Mucosa of stomach (tissue), 1 donor: Measurements from ENCODE around the gene TMEM202.

ENCODE experiments used
- H3K27me3 ChIP-seq: one replicate; pipeline ENCODE4 v1.7.0; 2013; ENCODE audit warnings: mild to moderate bottlenecking, low read length; ENCODE audit not compliant: control insufficient read depth, insufficient read depth
- H3K36me3 ChIP-seq: one replicate; pipeline ENCODE4 v1.7.0; 2013; ENCODE audit warnings: low read length; ENCODE audit not compliant: control insufficient read depth, insufficient read depth
- H3K4me1 ChIP-seq: one replicate; pipeline ENCODE4 v1.7.0; 2013; ENCODE audit warnings: mild to moderate bottlenecking, low read length; ENCODE audit not compliant: control insufficient read depth, insufficient read depth
- H3K4me3 ChIP-seq: one replicate; pipeline ENCODE4 v1.7.0; 2013; ENCODE audit warnings: low read length
- H3K9ac ChIP-seq: one replicate; pipeline ENCODE4 v1.7.0; 2013; ENCODE audit warnings: mild to moderate bottlenecking, low read length, moderate library complexity
- H3K9me3 ChIP-seq: one replicate; pipeline ENCODE4 v1.7.0; 2013; ENCODE audit warnings: mild to moderate bottlenecking, low read length, moderate library complexity; ENCODE audit not compliant: control insufficient read depth
- donor health status: Pancreatic carcinoma.

The TMEM202 gene, protein sequence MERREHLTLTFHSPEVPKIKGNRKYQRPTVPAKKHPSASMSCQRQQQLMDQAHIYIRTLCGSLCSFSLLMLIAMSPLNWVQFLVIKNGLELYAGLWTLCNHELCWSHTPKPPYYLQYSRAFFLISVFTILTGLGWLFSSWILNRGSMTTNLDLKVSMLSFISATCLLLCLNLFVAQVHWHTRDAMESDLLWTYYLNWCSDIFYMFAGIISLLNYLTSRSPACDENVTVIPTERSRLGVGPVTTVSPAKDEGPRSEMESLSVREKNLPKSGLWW

GRCh38 chr15:72397796-72398588, at the start of gene TMEM202:
TSS of gene TMEM202 (plus strand) at chr15:72398305. CDS start at chr15:72398327, 22 bp downstream.
- H3K9ac ChIP-seq = no peak within 1 kb of the TSS
- no peak within 1 kb of the TSS for H3K4me3 ChIP-seq
- H3K9me3 ChIP-seq = no peaks in the 10 kb centered on the region
- no peaks in the 10 kb centered on the region for H3K4me1 ChIP-seq
- H3K27me3 ChIP-seq = peaks cover 7% of the 10 kb centered on the region
- H3K36me3 ChIP-seq = no peaks in the 10 kb centered on the region

GRCh38 chr15:72353266-72353665, 44.8 kb upstream of the TMEM202 start:
- peaks cover 3% of the 10 kb centered on the region for H3K36me3 ChIP-seq
- H3K9me3 ChIP-seq = no peaks in the 10 kb centered on the region
- no peak overlapping the region for H3K4me3 ChIP-seq
- no peaks in the 10 kb centered on the region for H3K27me3 ChIP-seq
- H3K9ac ChIP-seq = no peak overlapping the region
- no peaks in the 10 kb centered on the region for H3K4me1 ChIP-seq

- Histone ChIP-seq H3K36me3 (peaks cover 3% of the 10 kb centered on the region), H3K4me1 (peaks cover 8% of the 10 kb centered on the region), H3K9ac (no peak overlapping the region), H3K4me3 (no peak overlapping the region), H3K27me3 (no peaks in the 10 kb centered on the region), H3K9me3 (no peaks in the 10 kb centered on the region)
Measured at GRCh38 chr15:72354496-72354895, 43.6 kb upstream of the TMEM202 start.

DNA sequence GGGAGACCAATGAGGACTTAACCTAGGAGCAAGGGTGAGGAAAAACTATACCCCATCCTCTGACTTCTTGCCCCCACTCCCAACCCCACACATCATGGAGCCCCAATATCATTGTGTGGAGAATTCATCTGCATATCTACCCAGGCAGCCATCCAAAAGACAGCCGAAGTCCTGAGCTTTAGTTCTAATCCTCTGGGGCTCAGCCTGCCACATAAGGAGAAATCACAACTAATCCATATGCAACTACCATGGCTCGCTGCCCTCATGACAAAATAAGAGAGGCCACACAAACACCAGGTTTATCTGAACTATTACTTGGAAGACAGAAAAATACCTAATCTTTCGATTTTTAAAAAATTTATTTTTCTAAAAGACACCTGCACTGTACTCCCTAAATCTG, 40.0 kb upstream of the TMEM202 start:
- Histone ChIP-seq H3K9me3 (no peaks in the 10 kb centered on the region), H3K27me3 (no peaks in the 10 kb centered on the region), H3K4me3 (no peak overlapping the region), H3K9ac (no peak overlapping the region), H3K4me1 (peaks cover 8% of the 10 kb centered on the region), H3K36me3 (peaks cover 3% of the 10 kb centered on the region)

- Histone ChIP-seq H3K9ac (no peak overlapping the region), H3K9me3 (no peaks in the 10 kb centered on the region), H3K4me1 (peaks cover 8% of the 10 kb centered on the region), H3K36me3 (peaks cover 3% of the 10 kb centered on the region), H3K27me3 (no peaks in the 10 kb centered on the region), H3K4me3 (no peak overlapping the region)
Measured at GRCh38 chr15:72358650-72359171, 39.4 kb upstream of the TMEM202 start.

- no peak overlapping the region for H3K9ac ChIP-seq
- no peaks in the 10 kb centered on the region for H3K36me3 ChIP-seq
- peaks cover 8% of the 10 kb centered on the region for H3K4me1 ChIP-seq
- H3K27me3 ChIP-seq = no peaks in the 10 kb centered on the region
- H3K9me3 ChIP-seq = no peaks in the 10 kb centered on the region
- H3K4me3 ChIP-seq = no peak overlapping the region
Measured at GRCh38 chr15:72361176-72361575, 36.9 kb upstream of the TMEM202 start.

- H3K4me1 ChIP-seq = peaks cover 8% of the 10 kb centered on the region
- no peak overlapping the region for H3K4me3 ChIP-seq
- no peaks in the 10 kb centered on the region for H3K9me3 ChIP-seq
- H3K36me3 ChIP-seq = no peaks in the 10 kb centered on the region
- no peaks in the 10 kb centered on the region for H3K27me3 ChIP-seq
- no peak overlapping the region for H3K9ac ChIP-seq
Measured at GRCh38 chr15:72365844-72366243, 32.3 kb upstream of the TMEM202 start.

- H3K4me3 ChIP-seq = no peak overlapping the region
- no peak overlapping the region for H3K9ac ChIP-seq
- H3K27me3 ChIP-seq = no peaks in the 10 kb centered on the region
- no peaks in the 10 kb centered on the region for H3K9me3 ChIP-seq
- peaks cover 8% of the 10 kb centered on the region for H3K4me1 ChIP-seq
- H3K36me3 ChIP-seq = no peaks in the 10 kb centered on the region
Measured at GRCh38 chr15:72368325-72368724, 29.8 kb upstream of the TMEM202 start.

GRCh38 chr15:72368899-72369298, 29.2 kb upstream of the TMEM202 start:
- Histone ChIP-seq H3K9ac (no peak overlapping the region), H3K4me3 (no peak overlapping the region), H3K9me3 (no peaks in the 10 kb centered on the region), H3K27me3 (no peaks in the 10 kb centered on the region), H3K4me1 (peaks cover 8% of the 10 kb centered on the region), H3K36me3 (no peaks in the 10 kb centered on the region)

DNA sequence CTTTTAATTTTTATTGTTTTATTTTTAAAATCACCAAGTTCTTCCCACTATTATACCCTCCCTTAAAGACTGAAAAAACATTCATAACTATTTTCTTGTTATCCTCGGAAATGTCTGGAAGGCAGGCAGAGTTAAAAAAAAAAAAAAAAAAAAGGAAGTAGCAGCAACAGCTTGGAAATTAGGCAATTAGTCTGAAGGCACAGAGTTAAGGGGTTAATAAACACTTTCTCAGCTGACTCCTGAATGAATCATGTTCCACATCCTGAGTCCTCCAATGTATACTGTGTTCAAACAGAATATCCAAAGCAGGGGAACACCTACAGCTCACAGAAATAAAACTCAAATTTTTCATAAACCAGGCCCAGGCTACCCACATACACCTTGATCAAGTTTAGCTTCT, 28.1 kb upstream of the TMEM202 start:
- Histone ChIP-seq H3K4me3 (no peak overlapping the region), H3K9me3 (no peaks in the 10 kb centered on the region), H3K36me3 (no peaks in the 10 kb centered on the region), H3K27me3 (no peaks in the 10 kb centered on the region), H3K4me1 (peaks cover 13% of the 10 kb centered on the region), H3K9ac (no peak overlapping the region)

DNA sequence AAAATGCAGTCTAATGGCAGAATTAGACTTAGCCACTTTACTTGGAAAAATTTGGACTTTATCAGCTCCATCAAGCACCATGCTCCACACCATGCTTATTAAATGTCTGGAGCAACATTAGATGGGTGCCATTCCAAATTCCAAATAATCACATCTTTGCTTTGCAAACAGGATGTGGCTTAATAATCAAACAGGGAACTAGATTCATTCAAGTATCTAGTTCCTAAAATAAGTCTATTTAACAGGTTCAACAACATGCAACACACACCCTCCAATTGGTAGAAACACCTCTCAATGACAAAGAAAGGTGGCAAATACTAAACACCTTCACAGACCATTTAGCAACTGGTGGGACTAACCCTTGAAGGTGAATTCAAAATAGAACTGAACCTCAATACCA, 25.7 kb upstream of the TMEM202 start:
- Histone ChIP-seq H3K9me3 (no peaks in the 10 kb centered on the region), H3K9ac (no peak overlapping the region), H3K4me3 (no peak overlapping the region), H3K27me3 (no peaks in the 10 kb centered on the region), H3K36me3 (no peaks in the 10 kb centered on the region), H3K4me1 (peaks cover 22% of the 10 kb centered on the region)

- Histone ChIP-seq H3K9me3 (no peaks in the 10 kb centered on the region), H3K27me3 (no peaks in the 10 kb centered on the region), H3K36me3 (no peaks in the 10 kb centered on the region), H3K4me3 (peak overlapping the region; percentile 99), H3K4me1 (peaks cover 14% of the 10 kb centered on the region), H3K9ac (peak overlapping the region; percentile 95)
Measured at GRCh38 chr15:72375501-72375845, 22.6 kb upstream of the TMEM202 start.
